Kidney glomerular epithelial cell (primary cell): Measurements from ENCODE around the gene TSHR.
"Not testable (repeated sequence)": the region's sequence is repeated elsewhere in the genome, so short reads cannot be mapped to it uniquely, and the experiment has no call there.

Experiments used
- DNase-seq: peaks from one replicate; lab custom pipeline; 2025; lab: John Stamatoyannopoulos, UW

TSHR gene

DNA sequence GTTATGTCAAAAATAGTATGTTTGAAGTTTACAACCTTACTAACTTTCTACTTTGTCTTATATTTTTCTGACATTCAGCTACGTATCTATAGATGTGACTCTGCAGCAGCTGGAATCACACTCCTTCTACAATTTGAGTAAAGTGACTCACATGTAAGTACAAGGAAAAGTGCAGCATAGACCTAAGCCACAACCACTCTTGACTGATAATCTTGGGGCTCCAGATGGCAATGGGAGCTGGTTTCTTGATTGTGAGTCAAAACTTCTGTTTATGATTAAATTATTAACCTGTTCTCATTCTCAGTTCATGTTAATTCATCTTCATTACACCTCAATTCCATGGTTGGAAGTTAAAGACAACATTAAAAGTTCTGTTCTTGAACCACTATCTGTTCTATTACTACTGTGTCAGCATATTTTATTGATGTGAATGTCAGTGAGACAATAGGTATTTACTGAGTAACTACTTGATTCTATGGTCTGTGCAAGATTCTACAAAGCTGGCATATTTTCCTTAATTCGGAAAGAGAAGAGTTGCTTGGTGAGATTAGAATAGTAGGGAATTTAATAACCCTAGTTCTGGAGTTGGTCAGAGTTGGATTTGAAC, 112.9 kb downstream of the TSHR start:
- DNase-seq, result no peak

DNA sequence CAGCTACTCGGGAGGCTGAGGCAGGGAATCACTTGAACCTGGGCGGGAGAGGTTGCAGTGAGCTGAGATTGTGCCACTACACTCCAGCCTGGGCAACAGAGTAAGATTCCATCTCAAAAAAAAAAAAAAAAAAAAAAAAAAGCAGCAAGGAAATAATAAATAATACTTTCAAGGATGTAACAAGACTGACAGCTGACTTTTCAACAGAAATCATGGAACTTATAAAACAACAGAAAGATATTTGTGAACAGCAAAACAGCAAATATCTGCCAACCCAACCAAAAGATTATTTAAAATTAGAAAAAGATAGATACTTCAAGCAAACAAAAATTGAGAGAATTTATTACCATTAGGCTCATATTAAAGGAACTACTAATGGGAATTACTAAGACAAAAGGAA, 115.1 kb downstream of the TSHR start:
- no peak for DNase-seq

- no peak for DNase-seq
Measured at GRCh38 chr14:81085596-81085995, 130.2 kb downstream of the TSHR start.

GRCh38 chr14:81087230-81087629, 131.8 kb downstream of the TSHR start:
- no peak for DNase-seq

- no peak for DNase-seq
Measured at GRCh38 chr14:81091139-81091538, 135.7 kb downstream of the TSHR start.

- no peak for DNase-seq
Measured at GRCh38 chr14:81091660-81092059, 136.2 kb downstream of the TSHR start.

GRCh38 chr14:81093651-81094050, 138.2 kb downstream of the TSHR start:
- no peak for DNase-seq

GRCh38 chr14:81095539-81095938, 140.1 kb downstream of the TSHR start:
- peak; percentile 42 for DNase-seq

- no peak for DNase-seq
Measured at GRCh38 chr14:81096656-81097055, 141.2 kb downstream of the TSHR start.

DNA sequence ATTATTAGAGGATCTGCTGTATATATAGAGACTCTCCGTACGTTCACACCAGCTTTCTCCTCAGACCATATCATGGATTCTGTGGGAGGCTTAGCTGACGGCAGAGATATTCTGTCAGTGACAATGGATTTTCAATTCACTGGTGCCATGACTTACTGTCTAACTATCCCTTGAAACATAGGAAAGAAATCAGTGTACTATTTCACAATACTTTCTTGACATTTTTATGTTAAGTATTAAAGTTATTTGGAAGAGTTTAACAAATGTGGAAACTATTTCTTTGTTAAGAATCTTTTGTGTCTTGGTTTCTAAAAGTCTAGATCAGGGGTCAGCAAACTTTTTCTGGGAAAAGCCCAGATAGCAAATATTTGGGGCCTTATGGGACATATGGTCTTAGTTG, 146.8 kb downstream of the TSHR start:
- DNase-seq, result no peak

DNA sequence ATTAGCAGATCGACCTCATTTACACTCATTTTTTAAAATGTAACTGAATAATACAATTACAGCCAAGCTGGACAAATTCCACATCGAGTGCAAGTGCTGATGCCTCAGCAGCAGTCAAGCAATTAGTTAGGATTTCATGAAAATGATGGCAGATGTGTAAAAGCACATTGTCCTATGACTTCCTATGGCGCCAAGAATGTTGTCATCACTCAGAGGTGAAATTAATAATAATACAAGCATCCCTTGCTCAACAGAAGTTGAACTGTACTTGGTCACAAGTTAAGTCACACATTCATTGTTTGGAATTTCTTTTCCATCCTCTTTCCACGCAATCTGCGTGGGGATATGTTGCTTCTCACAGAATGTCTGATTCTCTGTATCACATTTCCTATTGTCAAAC, 148.0 kb downstream of the TSHR start:
- no peak for DNase-seq

DNA sequence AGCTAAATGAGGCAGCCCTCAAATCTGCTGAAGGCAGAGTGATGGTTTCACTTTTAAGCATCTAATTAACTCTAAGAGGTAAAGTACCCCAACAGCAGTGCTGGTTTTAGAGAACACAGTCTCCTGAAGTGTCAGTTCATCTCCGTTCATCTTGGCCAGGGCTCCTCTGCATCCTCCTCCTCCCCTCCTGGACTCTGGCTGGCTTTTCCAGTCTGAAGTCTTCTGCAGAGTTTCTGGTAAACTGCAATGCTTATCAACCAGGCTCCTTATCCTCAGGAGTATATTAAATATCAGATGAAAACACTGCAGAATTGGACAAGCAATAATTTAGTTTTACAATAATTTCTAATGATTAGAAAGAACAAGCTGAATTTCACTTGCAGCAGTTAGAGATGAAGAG, 150.0 kb downstream of the TSHR start:
- DNase-seq, result no peak

DNA sequence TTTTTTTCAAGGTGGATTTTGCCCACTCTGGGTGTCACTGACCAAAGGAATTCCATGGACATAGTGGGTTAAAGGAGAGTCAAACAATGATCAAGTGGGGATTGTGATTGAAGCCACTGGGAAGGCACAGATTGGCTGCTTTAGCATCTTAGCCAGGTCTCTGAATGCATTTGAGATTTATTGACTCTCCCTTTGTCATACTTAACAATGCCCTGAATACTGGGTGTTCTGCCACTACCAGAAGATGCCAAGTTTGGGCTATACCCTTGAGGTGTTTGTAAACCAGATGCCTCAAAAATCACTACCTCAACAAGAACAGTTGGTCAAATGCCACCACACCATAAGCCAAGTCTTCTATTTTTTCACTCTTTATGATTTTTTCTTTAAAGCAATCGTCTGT, 150.5 kb downstream of the TSHR start:
- no peak for DNase-seq

GRCh38 chr14:81110186-81110585, 154.8 kb downstream of the TSHR start:
- no peak for DNase-seq

GRCh38 chr14:81113176-81113575, 157.8 kb downstream of the TSHR start:
- no peak for DNase-seq

DNA sequence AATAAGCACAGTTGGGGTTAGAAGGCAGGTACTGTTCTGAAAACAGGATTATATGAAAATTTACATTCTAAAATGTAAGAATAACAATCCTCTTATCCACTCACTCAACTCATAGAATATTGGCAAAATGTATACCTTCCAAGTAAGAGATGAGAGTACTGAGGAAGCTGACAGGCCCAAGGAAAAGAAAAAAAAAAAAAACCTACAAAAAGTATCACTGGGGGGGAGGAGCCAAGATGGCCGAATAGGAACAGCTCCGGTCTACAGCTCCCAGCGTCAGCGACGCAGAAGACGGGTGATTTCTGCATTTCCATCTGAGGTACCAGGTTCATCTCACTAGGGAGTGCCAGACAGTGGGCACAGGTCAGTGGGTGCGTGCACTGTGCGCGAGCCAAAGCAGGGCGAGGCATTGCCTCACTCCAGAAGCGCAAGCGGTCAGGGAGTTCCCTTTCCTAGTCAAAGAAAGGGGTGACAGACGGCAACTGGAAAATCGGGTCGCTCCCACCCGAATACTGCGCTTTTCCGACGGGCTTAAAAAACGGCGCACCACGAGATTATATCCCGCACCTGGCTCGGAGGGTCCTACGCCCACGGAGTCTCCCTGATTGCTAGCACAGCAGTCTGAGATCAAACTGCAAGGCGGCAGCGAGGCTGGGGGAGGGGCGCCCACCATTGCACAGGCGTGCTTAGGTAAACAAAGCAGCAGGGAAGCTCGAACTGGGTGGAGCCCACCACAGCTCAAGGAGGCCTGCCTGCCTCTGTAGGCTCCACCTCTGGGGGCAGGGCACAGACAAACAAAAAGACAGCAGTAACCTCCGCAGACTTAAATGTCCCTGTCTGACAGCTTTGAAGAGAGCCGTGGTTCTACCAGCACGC, 158.8 kb downstream of the TSHR start:
- not testable (repeated sequence) for DNase-seq

- no peak for DNase-seq
Measured at GRCh38 chr14:81120501-81120900, 165.1 kb downstream of the TSHR start.

DNA sequence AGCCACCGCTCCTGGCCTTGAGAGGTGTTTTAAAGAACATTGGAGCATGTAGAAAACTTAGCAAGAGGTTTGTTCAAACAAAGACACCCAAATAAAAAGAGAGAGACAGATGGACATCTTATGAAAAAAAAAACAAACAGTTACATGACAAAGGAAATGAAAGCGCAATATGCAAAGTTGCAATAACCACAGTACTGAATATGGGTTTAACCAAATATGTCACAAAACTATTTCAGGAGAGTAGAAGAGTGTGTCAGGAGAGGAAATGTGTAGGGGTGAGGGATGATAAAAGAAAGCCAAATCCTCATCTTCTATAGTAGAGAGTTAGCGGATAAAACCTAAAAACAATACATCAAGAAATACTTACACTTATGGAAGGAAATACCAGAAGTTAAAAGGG, 166.9 kb downstream of the TSHR start:
- no peak for DNase-seq

DNA sequence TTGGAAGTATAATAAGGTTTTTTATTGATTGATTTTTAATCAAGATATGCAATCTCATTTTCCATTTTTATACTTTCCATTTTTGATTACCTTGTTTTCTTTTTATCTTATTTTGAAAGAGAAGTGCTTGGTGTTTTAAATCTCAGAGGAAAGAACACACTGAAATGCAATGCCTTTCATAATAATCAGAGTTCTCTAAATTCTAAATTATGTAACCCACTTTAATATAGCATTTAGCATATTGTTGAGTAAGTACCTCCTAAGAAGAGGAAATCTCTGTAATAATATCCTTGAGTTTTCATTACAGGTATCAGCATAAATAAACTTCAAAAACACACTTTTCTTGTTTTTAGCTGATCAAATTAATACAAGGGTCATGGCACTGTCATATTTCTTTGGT, 168.4 kb downstream of the TSHR start:
- DNase-seq, result no peak

DNA sequence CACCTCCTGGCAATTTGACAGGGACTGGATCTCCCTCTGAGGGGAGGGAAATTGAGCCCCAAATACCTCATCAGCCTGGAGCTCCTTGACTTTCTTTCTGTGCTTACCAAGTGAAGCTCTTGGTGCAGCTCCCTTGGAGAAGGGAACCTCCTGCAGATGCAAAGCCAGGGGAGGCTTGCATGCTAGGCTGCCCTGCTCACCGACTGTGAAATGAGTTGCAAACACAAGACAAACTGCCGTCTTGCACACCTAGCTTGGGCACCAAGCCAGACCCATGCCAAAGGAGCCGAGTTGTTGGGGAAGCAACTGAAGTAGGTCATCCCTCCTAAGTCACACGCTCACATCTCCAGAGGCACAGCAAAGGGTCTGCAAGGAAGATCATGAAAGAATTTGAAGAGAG, 170.1 kb downstream of the TSHR start:
- DNase-seq, result peak; percentile 72

DNA sequence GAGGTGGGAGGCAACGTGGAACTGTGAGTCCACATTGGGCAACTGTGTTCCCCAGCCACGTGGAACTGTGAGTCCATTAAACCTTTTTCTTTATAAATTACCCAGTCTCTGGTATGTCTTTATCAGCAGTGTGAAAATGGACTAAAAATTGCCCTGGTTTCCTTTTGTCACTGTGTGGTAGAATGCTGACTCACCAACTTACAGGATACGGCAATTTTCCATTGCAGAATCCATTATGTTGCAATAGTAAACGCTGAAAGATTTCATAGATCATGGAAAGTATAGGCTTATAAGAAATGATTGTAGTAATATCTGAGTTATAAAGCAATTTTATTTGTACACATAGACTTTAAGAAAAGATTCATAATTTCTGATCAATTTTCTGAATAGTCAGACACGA, 172.4 kb downstream of the TSHR start:
- DNase-seq, result no peak

- DNase-seq, result no peak
Measured at GRCh38 chr14:81129242-81129641, 173.8 kb downstream of the TSHR start.

DNA sequence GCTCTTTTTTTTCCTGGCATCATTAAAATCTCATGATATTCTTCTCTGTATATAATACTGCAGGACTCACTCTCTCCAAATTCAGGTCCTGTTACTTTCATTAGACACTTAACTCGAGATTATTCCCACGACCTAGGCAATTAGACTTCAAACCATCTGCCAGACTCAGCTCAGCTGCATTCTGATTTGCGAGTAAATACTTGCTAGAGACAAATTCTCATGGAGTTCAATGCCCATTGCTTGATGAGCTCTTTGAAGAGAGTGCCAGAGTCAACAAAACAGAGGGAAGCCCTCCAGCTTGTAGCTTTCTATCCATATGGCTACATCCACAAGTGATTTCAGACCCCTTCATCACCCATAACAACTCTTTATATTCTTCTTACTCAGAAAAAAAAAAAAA, 177.0 kb downstream of the TSHR start:
- DNase-seq, result no peak

DNA sequence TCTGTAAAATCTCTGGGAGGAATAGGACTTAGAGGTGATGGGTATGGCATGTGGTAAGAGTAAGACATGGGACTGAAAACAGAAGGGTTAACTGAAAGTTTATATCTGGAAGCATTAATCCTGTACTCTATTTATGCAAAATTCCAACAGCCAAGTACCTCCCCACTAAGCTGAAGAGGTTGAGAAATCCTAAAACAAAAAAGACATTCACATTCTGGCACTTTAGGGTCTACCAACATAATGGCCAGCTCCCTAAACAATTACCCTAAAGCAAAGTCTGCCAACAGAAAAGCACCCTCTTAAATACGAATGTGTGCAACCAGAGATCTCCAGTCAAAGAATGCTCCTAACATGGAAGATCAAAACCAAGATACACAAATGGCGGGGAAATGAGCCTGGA, 178.0 kb downstream of the TSHR start:
- DNase-seq, result no peak
